HG02973 (cell line): Measurements from ENCODE around the gene FMNL1.
"Not testable (repeated sequence)": the region's sequence is repeated elsewhere in the genome, so short reads cannot be mapped to it uniquely, and the experiment has no call there.

Experiments used
- ATAC-seq: cut with Tn5 transposase; IDR thresholded peaks from one replicate; pipeline ENCODE4 v1.9.1; 2021; ENCODE audit warnings: moderate library complexity; ENCODE audit not compliant: unreplicated experiment

The FMNL1 gene

GRCh38 chr17:45221081-45222013, at the start of gene FMNL1:
TSS of gene FMNL1 (plus strand) at chr17:45221885. CDS start at chr17:45222125, 240 bp downstream.
- no peak for ATAC-seq

- ATAC-seq: no peak
Observed at GRCh38 chr17:45172232-45172540, 49.5 kb upstream of the FMNL1 start.

GRCh38 chr17:45172541-45173286, 49.0 kb upstream of the FMNL1 start:
- ATAC-seq: no peak

- no peak for ATAC-seq
Observed at GRCh38 chr17:45175759-45176115, 45.9 kb upstream of the FMNL1 start.

GRCh38 chr17:45177563-45177962, 44.1 kb upstream of the FMNL1 start:
- no peak for ATAC-seq

- no peak for ATAC-seq
Observed at GRCh38 chr17:45184144-45184543, 37.5 kb upstream of the FMNL1 start.

GRCh38 chr17:45186801-45187354, 34.8 kb upstream of the FMNL1 start:
- ATAC-seq: no peak

- ATAC-seq: no peak
Observed at GRCh38 chr17:45189009-45189408, 32.7 kb upstream of the FMNL1 start.

GRCh38 chr17:45190503-45191255, 31.0 kb upstream of the FMNL1 start:
- ATAC-seq: no peak

- ATAC-seq: no peak
Observed at GRCh38 chr17:45195424-45195823, 26.3 kb upstream of the FMNL1 start.

- ATAC-seq: no peak
Observed at GRCh38 chr17:45197108-45197507, 24.6 kb upstream of the FMNL1 start.

GRCh38 chr17:45197555-45198334, 23.9 kb upstream of the FMNL1 start:
- ATAC-seq: peak; percentile 76

- no peak for ATAC-seq
Observed at GRCh38 chr17:45200701-45201100, 21.0 kb upstream of the FMNL1 start.

- ATAC-seq: no peak
Observed at GRCh38 chr17:45201457-45201856, 20.2 kb upstream of the FMNL1 start.

- not testable (repeated sequence) for ATAC-seq
Observed at GRCh38 chr17:45201880-45202279, 19.8 kb upstream of the FMNL1 start.

GRCh38 chr17:45218895-45219661, 2.6 kb upstream of the FMNL1 start:
- no peak for ATAC-seq

- no peak for ATAC-seq
Observed at GRCh38 chr17:45220079-45220478, 1.6 kb upstream of the FMNL1 start.

- ATAC-seq: no peak
Observed at GRCh38 chr17:45222014-45222288, 266 bp downstream of the FMNL1 start.

- ATAC-seq: no peak
Observed at GRCh38 chr17:45222289-45222995, 757 bp downstream of the FMNL1 start.
